ENCODE results near the gene NAV2.

GRCh38 chr11:19697721-19698121, 14.9 kb upstream of the NAV2 start:
- TF ChIP-seq CTCF (conservative IDR thresholded peaks at IDR 0.05; ENCODE audit: low read depth in 2 of 2) (no peak), EZH2phosphoT487 (IDR thresholded peaks at IDR 0.05; ENCODE audit: unreplicated experiment) (no peak), POLR2AphosphoS5 (IDR thresholded peaks at IDR 0.05; ENCODE audit: low read depth) (no peak), ZNF331 (CRISPR knock-in tag; IDR thresholded peaks at IDR 0.05; ENCODE audit: low read depth) (no peak), CREB1 (CRISPR knock-in tag; IDR thresholded peaks at IDR 0.05; ENCODE audit: low read depth) (no peak), REST (IDR thresholded peaks at IDR 0.05; ENCODE audit: unreplicated experiment) (no peak), EZH2 (IDR thresholded peaks at IDR 0.05; ENCODE audit: low read depth, unreplicated experiment) (no peak), NANOG (IDR thresholded peaks at IDR 0.05; ENCODE audit: borderline replicate concordance) (no peak), ZNF114 (CRISPR knock-in tag; IDR thresholded peaks at IDR 0.05) (no peak), STAT1 (IDR thresholded peaks at IDR 0.05; ENCODE audit: unreplicated experiment) (no peak)

All from GM23338 (cell line).